Measurements from ENCODE around the gene FRMD8. TPM values are rescaled to one million over a fixed set of nuclear protein-coding genes. Genes with fewer than 3 reads are reported as not detected.

Gene FRMD8, protein sequence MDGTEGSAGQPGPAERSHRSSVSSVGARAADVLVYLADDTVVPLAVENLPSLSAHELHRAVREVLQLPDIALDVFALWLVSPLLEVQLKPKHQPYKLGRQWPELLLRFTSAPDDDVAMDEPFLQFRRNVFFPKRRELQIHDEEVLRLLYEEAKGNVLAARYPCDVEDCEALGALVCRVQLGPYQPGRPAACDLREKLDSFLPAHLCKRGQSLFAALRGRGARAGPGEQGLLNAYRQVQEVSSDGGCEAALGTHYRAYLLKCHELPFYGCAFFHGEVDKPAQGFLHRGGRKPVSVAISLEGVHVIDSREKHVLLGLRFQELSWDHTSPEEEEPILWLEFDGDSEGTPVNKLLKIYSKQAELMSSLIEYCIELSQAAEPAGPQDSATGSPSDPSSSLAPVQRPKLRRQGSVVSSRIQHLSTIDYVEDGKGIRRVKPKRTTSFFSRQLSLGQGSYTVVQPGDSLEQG
- total RNA-seq = 10 to 100 TPM; 32.5 to 44.7 (median 40.3) TPM

- no peak for TF ChIP-seq CTCF (IDR thresholded peaks at IDR 0.05; ENCODE audit: low read depth)
Measured at GRCh38 chr11:65386307-65387140, at the start of gene FRMD8. TSS of gene FRMD8 (plus strand) at chr11:65386637. CDS start at chr11:65387037, 400 bp downstream.

GRCh38 chr11:65338676-65339075, 47.8 kb upstream of the FRMD8 start:
- no peak for TF ChIP-seq CTCF (IDR thresholded peaks at IDR 0.05; ENCODE audit: low read depth)

DNA sequence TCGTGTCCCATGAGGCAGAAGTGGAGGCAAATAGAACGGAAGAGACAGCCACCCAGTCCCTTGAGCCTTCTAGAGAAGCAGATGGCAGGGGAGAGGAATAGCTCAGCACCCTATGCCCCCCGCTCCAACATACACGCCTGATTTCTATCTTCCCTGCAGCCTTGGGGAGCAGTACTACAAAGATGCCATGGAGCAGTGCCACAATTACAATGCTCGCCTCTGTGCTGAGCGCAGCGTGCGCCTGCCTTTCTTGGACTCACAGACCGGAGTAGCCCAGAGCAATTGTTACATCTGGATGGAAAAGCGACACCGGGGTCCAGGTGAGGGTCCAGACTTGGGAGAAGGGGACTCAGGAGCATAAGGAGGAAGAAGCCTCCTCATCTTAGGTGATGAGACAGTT, 46.2 kb upstream of the FRMD8 start:
- TF ChIP-seq CTCF (IDR thresholded peaks at IDR 0.05; ENCODE audit: low read depth) = no peak

DNA sequence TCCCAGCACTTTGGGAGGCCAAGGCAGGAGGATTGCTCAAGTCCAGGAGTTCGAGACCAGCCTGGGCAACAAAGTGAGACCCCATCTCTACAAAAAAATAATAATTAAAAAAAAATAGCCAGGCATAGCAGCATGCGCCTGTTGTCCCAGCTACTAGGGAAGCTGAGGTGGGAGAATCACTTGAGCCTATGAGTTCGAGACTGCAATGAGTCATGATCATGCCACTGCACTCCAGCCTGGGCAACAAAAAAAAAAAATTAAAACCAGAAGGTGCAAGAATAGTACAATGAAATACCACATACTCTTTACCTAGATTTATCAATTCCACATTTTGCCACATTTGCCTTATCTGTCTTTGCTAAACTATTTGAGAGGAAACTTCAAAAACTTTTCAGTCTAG, 44.6 kb upstream of the FRMD8 start:
- TF ChIP-seq CTCF (IDR thresholded peaks at IDR 0.05; ENCODE audit: low read depth) = no peak

DNA sequence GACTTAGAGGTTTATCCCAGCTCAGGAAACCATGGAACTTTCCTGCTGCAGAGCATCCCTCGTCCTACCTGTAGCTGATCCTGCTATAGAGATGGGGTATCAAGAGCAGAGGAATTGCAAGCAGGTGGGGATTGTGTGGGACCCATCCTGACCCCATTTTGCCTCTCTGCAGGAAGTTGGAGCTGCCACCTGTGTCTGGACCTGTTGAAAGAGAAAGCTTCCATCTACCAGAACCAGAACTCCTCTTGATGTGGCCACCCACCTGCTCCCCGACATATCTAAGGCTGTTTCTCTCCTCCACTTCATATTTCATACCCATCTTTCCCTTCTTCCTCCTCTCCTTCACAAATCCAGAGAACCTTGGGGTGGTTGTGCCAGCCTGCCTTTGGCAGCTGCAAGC, 34.9 kb upstream of the FRMD8 start:
- no peak for TF ChIP-seq CTCF (IDR thresholded peaks at IDR 0.05; ENCODE audit: low read depth)

GRCh38 chr11:65352783-65353182, 33.7 kb upstream of the FRMD8 start:
- TF ChIP-seq CTCF (IDR thresholded peaks at IDR 0.05; ENCODE audit: low read depth) = no peak

- no peak for TF ChIP-seq CTCF (IDR thresholded peaks at IDR 0.05; ENCODE audit: low read depth)
Measured at GRCh38 chr11:65353376-65353775, 33.1 kb upstream of the FRMD8 start.
